ENCODE data around the gene SRM.

GRCh38 chr1:11101347-11101746 lies 41.5 kb upstream of the SRM start:
- TF ChIP-seq, protein P1, sequence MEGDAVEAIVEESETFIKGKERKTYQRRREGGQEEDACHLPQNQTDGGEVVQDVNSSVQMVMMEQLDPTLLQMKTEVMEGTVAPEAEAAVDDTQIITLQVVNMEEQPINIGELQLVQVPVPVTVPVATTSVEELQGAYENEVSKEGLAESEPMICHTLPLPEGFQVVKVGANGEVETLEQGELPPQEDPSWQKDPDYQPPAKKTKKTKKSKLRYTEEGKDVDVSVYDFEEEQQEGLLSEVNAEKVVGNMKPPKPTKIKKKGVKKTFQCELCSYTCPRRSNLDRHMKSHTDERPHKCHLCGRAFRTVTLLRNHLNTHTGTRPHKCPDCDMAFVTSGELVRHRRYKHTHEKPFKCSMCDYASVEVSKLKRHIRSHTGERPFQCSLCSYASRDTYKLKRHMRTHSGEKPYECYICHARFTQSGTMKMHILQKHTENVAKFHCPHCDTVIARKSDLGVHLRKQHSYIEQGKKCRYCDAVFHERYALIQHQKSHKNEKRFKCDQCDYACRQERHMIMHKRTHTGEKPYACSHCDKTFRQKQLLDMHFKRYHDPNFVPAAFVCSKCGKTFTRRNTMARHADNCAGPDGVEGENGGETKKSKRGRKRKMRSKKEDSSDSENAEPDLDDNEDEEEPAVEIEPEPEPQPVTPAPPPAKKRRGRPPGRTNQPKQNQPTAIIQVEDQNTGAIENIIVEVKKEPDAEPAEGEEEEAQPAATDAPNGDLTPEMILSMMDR (IDR thresholded peaks at IDR 0.05 in 8 of 11, conservative IDR thresholded peaks at IDR 0.05 in 3 of 11): no peak
- TF ChIP-seq POLR2AphosphoS5 (IDR thresholded peaks at IDR 0.05) (no peak), POLR2A (IDR thresholded peaks at IDR 0.05) (no peak)
